Stimulated activated naive CD8-positive, alpha-beta T cell treated with anti-CD3 and anti-CD28 coated beads, Interleukin-15, amount 100 ng/mL, for 72 hours (primary cell): Measurements from ENCODE around the gene AUTS2.

ENCODE experiments used
- ATAC-seq: fragments of 150-1000 bp; cut with Tn5 transposase; 2 replicates; pipeline ENCODE4 v1.10.0; 2021; ENCODE audit warnings: mild to moderate bottlenecking, moderate library complexity
- DNase-seq, 2 donors: peaks; one replicate each; pipeline ENCODE4 v3.0.0; 2021 to 2022
- H3K27ac Mint-ChIP-seq, 2 donors: one replicate each; pipeline ENCODE4 v1.8.0; 2022; ENCODE audit warnings: mild to moderate bottlenecking in 2 of 2, mixed read lengths in 2 of 2, moderate library complexity in 2 of 2
- H3K27me3 Mint-ChIP-seq: one replicate; pipeline ENCODE4 v1.8.0; 2022; ENCODE audit warnings: mixed read lengths
- H3K4me1 Mint-ChIP-seq: one replicate; pipeline ENCODE4 v1.8.0; 2022; ENCODE audit warnings: mild to moderate bottlenecking, mixed read lengths
- H3K4me3 Mint-ChIP-seq, 2 donors: one replicate each; pipeline ENCODE4 v1.8.0; 2022; ENCODE audit warnings: mild to moderate bottlenecking in 2 of 2, mixed read lengths in 2 of 2, moderate library complexity in 1 of 2
- H3K9me3 Mint-ChIP-seq, 2 donors: one replicate each; pipeline ENCODE4 v1.8.0; 2022; ENCODE audit warnings: mixed read lengths in 2 of 2

AUTS2 gene

GRCh38 chr7:70285187-70285586, 686.9 kb downstream of the AUTS2 start:
- Mint-ChIP-seq H3K4me3 (no peak overlapping the region), H3K27me3 (no peaks in the 10 kb centered on the region), H3K4me1 (no peaks in the 10 kb centered on the region), H3K9me3 (no peaks in the 10 kb centered on the region), H3K27ac (no peak overlapping the region)
- no peak for DNase-seq
- no peak for ATAC-seq

GRCh38 chr7:70285854-70286253, 687.6 kb downstream of the AUTS2 start:
- H3K27me3 Mint-ChIP-seq = no peaks in the 10 kb centered on the region
- H3K9me3 Mint-ChIP-seq = no peaks in the 10 kb centered on the region
- no peak overlapping the region for H3K27ac Mint-ChIP-seq
- H3K4me1 Mint-ChIP-seq = no peaks in the 10 kb centered on the region
- ATAC-seq (no peak), DNase-seq (no peak)
- no peak overlapping the region for H3K4me3 Mint-ChIP-seq

- ATAC-seq (no peak), DNase-seq (no peak)
- H3K9me3 Mint-ChIP-seq = no peaks in the 10 kb centered on the region
- H3K4me1 Mint-ChIP-seq = no peaks in the 10 kb centered on the region
- H3K4me3 Mint-ChIP-seq = no peak overlapping the region
- H3K27me3 Mint-ChIP-seq = no peaks in the 10 kb centered on the region
- no peak overlapping the region for H3K27ac Mint-ChIP-seq
These were observed 690.6 kb downstream of the AUTS2 start for GRCh38 chr7:70288781-70289456.

DNA sequence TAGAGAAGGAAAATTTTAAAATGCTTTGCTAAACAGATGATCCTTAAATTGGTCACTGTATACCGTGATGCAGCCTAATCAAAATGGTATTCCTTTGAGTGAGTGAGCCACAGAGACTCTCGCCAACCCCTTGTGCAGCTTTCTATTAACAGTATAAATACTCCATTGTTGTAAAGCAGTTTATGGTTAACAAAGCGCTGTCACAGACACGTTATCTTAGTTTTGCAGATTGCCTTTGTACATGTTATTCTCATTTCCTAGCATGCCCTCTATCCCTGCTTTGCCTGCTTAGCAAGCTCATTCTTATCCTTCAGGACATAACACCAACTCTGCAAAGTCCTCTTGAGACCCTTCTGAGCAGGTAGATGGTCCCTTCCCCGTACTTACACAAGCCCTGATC, 694.4 kb downstream of the AUTS2 start:
- Mint-ChIP-seq H3K4me3 (no peak overlapping the region), H3K27ac (no peak overlapping the region), H3K9me3 (no peaks in the 10 kb centered on the region), H3K4me1 (no peaks in the 10 kb centered on the region), H3K27me3 (no peaks in the 10 kb centered on the region)
- ATAC-seq (no peak), DNase-seq (no peak)

DNA sequence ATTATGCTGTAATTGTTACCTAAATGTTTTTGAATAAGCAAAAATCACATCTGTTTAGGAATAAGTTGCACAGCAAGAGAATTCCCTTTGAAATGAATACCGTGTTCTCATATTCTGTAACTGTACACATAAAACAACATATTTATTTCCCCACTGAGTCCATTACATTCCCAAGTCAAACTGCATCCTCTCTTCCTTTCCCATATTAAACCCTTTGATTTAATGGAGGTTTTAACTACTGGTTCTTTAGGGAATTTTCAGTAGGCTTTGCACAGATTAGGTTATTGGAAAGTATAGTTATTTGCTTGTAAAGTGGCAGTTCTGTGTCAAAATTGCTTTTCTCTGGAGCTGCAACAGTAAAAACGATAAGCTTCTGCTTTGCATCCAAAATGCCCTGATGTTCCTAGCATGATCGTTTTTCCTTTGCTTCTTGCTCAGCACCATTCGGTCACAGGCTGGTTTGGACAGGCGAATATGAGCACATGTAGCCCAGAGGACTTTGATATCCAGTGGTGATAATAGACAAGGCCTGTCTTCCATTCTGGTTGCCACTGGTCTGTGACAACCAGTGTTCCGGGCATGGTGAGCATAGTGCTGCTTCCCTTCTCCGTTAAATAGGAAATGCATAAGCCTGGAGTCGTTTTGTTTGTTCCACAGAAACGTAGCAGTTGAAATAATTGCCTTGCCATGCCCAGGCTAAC, 696.1 kb downstream of the AUTS2 start:
- Mint-ChIP-seq H3K4me3 (no peak overlapping the region), H3K4me1 (no peaks in the 10 kb centered on the region), H3K27ac (no peak overlapping the region), H3K27me3 (no peaks in the 10 kb centered on the region), H3K9me3 (no peaks in the 10 kb centered on the region)
- ATAC-seq = no peak
- DNase-seq = no peak

GRCh38 chr7:70298780-70299471, 700.7 kb downstream of the AUTS2 start:
- DNase-seq (no peak), ATAC-seq (no peak)
- H3K4me1 Mint-ChIP-seq = peaks cover 7% of the 10 kb centered on the region
- H3K9me3 Mint-ChIP-seq = no peaks in the 10 kb centered on the region
- H3K27ac Mint-ChIP-seq = no peak overlapping the region
- H3K4me3 Mint-ChIP-seq = no peak overlapping the region
- no peaks in the 10 kb centered on the region for H3K27me3 Mint-ChIP-seq

GRCh38 chr7:70299472-70299807, 701.2 kb downstream of the AUTS2 start:
- ATAC-seq (no peak), DNase-seq (no peak)
- no peak overlapping the region for H3K27ac Mint-ChIP-seq
- no peak overlapping the region for H3K4me3 Mint-ChIP-seq
- H3K4me1 Mint-ChIP-seq = peaks cover 11% of the 10 kb centered on the region
- H3K27me3 Mint-ChIP-seq = no peaks in the 10 kb centered on the region
- H3K9me3 Mint-ChIP-seq = no peaks in the 10 kb centered on the region

DNA sequence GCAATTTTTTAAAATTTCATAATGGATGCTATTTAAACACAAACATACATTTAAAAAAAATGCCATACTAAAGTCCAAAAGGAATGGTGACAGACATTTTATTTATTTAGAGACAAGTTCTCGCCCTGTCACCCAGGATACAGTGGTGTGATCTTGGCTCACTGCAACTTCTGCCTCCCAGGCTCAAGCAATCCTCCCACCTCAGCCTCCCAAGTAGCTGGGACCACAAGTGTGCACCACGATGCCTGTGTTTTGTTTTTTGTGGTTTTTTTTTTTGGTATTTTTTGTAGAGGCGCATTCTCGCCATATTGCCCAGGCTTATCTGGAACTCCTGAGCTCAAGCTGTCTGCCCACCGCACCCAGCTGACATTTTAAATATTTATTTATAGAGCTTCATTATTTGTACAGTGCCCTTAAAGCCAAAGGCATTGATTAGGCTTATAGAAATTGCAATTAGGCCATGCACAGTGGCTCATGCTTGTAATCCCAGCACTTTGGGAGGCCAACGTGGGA, 703.5 kb downstream of the AUTS2 start:
- Mint-ChIP-seq H3K4me3 (no peak overlapping the region), H3K9me3 (no peaks in the 10 kb centered on the region), H3K27me3 (no peaks in the 10 kb centered on the region), H3K27ac (no peak overlapping the region), H3K4me1 (peaks cover 11% of the 10 kb centered on the region)
- DNase-seq = no peak
- no peak for ATAC-seq

DNA sequence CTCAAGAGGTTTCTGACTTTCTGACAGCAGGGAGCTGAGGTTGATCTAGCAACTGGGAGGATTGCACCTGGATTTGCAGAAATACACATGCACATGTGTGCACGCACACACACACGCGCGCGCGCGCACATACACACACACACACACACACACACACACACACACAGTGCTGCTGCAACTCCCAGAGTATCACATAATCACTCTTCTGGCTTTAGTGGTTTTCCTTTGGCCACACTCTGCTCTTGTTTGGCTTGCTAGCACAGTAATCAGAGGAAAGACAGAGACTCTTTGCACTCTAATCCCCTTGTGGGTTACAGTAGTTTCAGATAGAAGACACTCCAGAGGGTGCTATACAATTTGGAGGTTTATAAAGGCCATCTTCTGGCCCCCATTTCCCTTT, 705.0 kb downstream of the AUTS2 start:
- Mint-ChIP-seq H3K4me1 (peaks cover 19% of the 10 kb centered on the region), H3K27me3 (no peaks in the 10 kb centered on the region), H3K9me3 (no peaks in the 10 kb centered on the region), H3K4me3 (no peak overlapping the region), H3K27ac (no peak overlapping the region)
- no peak for DNase-seq
- ATAC-seq = peak; percentile 49

DNA sequence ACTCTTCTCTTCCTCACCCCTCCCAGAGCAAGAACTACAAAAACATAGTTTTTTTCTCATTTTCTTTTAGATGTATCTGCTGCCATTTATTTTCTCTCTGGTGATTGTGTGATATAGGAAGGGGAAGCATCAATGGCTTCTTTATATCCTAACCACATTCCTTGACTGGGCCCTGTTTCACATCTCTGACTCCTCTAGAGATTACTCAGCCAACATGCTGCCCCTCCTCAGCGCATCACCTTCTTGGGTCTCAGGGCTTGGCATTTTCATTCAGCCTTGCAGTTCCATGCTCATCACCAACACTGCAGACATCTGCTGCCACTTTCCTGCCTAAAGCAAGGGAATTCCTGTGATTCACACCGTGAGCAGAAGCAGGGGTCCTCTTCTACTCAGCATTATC, 705.5 kb downstream of the AUTS2 start:
- Mint-ChIP-seq H3K4me1 (peaks cover 19% of the 10 kb centered on the region), H3K9me3 (no peaks in the 10 kb centered on the region), H3K4me3 (no peak overlapping the region), H3K27ac (no peak overlapping the region), H3K27me3 (no peaks in the 10 kb centered on the region)
- peak; percentile 66 for ATAC-seq
- no peak for DNase-seq

DNA sequence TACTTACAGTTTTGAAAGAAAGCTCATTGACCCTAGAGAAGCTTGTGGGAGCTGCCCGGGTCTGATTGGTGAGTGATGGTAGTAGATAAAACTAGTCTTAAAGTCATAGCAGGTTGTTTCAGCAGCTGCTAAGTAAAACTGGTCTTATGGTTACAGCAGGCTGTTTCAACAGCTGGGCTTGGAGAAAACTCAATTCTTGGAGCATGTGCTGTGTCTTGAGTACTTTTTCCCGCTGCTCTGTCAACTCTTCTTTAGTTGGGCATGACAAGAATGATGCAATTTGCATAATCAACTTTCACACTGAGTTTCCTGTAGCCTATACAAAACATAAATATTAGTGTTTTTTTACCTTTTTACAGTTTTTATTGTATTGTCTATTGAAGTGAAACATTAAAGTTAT, 707.9 kb downstream of the AUTS2 start:
- DNase-seq (no peak), ATAC-seq (no peak)
- H3K4me3 Mint-ChIP-seq = no peak overlapping the region
- H3K27ac Mint-ChIP-seq = no peak overlapping the region
- peaks cover 19% of the 10 kb centered on the region for H3K4me1 Mint-ChIP-seq
- H3K9me3 Mint-ChIP-seq = no peaks in the 10 kb centered on the region
- H3K27me3 Mint-ChIP-seq = no peaks in the 10 kb centered on the region

DNA sequence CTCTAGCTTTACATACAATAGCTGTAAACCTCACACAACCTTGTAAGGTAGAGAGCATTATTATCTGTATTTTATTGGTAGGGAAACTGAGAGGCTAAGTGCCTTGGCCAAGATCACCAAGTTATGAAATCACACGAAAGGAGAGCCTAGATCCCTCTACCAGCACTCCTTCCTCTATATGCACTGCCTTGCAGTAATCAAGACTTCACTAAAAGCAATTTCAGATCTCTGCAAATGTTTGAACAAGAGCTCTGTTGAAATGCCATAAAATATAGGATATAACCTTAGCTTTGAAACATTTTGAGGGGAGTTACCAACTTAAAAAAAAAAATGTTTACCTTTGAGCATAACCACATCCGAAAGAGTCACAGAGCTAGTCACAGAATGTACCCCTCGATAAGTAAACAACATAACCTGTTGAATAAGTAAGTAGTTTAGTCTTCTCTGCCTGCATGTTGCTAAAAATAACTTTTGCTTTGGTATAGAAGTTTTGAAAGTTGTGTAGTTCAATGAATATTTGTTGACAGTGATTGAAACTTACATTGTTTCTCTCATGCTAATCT, 709.4 kb downstream of the AUTS2 start:
- H3K4me1 Mint-ChIP-seq = peaks cover 29% of the 10 kb centered on the region
- no peaks in the 10 kb centered on the region for H3K27me3 Mint-ChIP-seq
- no peak for ATAC-seq
- no peak overlapping the region for H3K27ac Mint-ChIP-seq
- H3K4me3 Mint-ChIP-seq = no peak overlapping the region
- H3K9me3 Mint-ChIP-seq = no peaks in the 10 kb centered on the region
- DNase-seq = no peak

- no peak overlapping the region for H3K4me3 Mint-ChIP-seq
- ATAC-seq = peak; percentile 50
- no peak for DNase-seq
- peaks cover 0 to 7% of the 10 kb centered on the region in 2 donors for H3K9me3 Mint-ChIP-seq
- H3K27ac Mint-ChIP-seq = no peak overlapping the region
- H3K27me3 Mint-ChIP-seq = peaks cover 7% of the 10 kb centered on the region
- peaks cover 27% of the 10 kb centered on the region for H3K4me1 Mint-ChIP-seq
These were observed 714.1 kb downstream of the AUTS2 start for GRCh38 chr7:70312336-70312735.

- DNase-seq = no peak
- Mint-ChIP-seq H3K27me3 (peaks cover 7% of the 10 kb centered on the region), H3K9me3 (peaks cover 0 to 7% of the 10 kb centered on the region in 2 donors), H3K27ac (no peak overlapping the region), H3K4me1 (peaks cover 28% of the 10 kb centered on the region), H3K4me3 (no peak overlapping the region)
- ATAC-seq = no peak
These were observed 715.0 kb downstream of the AUTS2 start for GRCh38 chr7:70313271-70313670.

DNA sequence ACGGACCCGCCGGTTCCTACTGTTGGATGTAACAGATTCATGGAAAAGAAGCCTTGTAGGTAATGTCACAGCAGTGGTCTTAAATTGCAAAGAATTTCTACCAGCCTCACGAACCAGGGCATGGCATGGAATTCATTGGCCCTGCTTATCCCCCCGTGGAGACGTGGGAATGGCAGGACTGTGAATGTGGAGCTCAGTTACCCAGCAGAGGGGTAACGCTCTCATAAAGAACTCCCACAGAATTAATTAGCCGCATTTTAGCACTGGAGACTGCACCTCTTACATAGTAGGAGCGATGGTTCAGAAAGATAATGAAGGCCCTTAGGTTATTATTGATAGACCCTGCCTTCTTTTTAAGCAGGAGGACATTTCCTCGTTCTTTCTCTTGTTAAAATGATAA, 715.4 kb downstream of the AUTS2 start:
- no peak overlapping the region for H3K27ac Mint-ChIP-seq
- ATAC-seq (no peak), DNase-seq (no peak)
- peaks cover 32% of the 10 kb centered on the region for H3K4me1 Mint-ChIP-seq
- H3K27me3 Mint-ChIP-seq = peaks cover 7% of the 10 kb centered on the region
- H3K9me3 Mint-ChIP-seq = peaks cover 0 to 7% of the 10 kb centered on the region in 2 donors
- no peak overlapping the region for H3K4me3 Mint-ChIP-seq

DNA sequence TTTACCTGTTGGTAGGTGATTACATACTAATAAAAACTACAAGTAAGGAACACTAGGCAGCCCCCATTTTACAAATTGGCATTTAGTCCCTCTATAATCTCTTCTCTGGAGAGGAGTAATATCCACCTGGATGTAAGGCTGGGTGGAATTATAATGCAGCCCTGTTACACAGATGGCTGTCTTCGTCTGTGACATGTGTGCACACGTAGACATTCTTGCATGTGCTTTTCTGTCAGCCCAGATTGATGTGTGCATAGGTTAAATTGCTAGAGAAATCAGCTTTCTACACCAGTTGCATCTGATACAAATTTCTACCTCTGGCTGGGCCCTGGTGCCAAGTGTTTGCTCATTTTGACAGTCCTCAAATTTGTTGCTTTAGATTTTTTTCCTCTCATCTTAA, 715.9 kb downstream of the AUTS2 start:
- Mint-ChIP-seq H3K4me3 (no peak overlapping the region), H3K9me3 (peaks cover 0 to 7% of the 10 kb centered on the region in 2 donors), H3K27ac (no peak overlapping the region), H3K27me3 (peaks cover 7% of the 10 kb centered on the region), H3K4me1 (peaks cover 36% of the 10 kb centered on the region)
- DNase-seq = no peak
- ATAC-seq = no peak
